ENCODE results near the gene SPSB1.

DNA sequence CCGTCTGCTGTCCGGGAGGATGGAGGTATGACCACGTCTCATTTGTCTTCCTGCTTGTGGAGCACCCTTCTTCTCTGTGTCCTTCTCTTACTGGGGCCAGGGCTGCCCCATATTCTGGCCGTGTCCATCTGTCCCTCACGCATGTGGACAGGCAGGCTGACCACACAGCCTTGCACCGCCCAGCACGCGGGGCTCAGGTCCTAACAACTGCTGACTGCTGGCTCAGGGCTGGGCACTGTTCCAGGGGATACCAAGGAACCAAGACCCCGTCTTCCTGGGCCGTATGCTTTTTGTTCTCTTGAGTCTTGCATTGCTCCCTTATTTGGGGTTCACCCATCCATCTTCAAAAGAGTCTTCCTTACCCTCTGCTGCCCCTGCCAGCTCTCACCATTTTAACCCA is 17.5 kb upstream of the SPSB1 start:
- TF ChIP-seq, protein P1, sequence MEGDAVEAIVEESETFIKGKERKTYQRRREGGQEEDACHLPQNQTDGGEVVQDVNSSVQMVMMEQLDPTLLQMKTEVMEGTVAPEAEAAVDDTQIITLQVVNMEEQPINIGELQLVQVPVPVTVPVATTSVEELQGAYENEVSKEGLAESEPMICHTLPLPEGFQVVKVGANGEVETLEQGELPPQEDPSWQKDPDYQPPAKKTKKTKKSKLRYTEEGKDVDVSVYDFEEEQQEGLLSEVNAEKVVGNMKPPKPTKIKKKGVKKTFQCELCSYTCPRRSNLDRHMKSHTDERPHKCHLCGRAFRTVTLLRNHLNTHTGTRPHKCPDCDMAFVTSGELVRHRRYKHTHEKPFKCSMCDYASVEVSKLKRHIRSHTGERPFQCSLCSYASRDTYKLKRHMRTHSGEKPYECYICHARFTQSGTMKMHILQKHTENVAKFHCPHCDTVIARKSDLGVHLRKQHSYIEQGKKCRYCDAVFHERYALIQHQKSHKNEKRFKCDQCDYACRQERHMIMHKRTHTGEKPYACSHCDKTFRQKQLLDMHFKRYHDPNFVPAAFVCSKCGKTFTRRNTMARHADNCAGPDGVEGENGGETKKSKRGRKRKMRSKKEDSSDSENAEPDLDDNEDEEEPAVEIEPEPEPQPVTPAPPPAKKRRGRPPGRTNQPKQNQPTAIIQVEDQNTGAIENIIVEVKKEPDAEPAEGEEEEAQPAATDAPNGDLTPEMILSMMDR (IDR thresholded peaks at IDR 0.05): no peak
- TF ChIP-seq POLR2A (IDR thresholded peaks at IDR 0.05): no peak
- TF ChIP-seq EP300 (IDR thresholded peaks at IDR 0.05): no peak
